Thyroid gland (tissue), 4 donors: ENCODE measurements around the gene PSMB3.

ENCODE experiments used
- POLR2A ChIP-seq, 2 donors: fragments of 450-650 bp; IDR thresholded peaks; one replicate each; pipeline ENCODE4 v1.6.1; 2017; ENCODE audit warnings: antibody characterized with exemption in 2 of 2, mild to moderate bottlenecking in 2 of 2, moderate library complexity in 1 of 2
- TF ChIP-seq, protein P1 (sequence below), 6 experiments: fragments of 200-600 bp in 3 of 6; fragments of 450-650 bp in 3 of 6; sonication (generic) in 3 of 6; IDR thresholded peaks; one replicate each; pipeline ENCODE4 v1.5.1; 2016 to 2019; ENCODE audit warnings: antibody characterized with exemption in 6 of 6, mild to moderate bottlenecking in 2 of 6, inconsistent platforms in 1 of 6, moderate library complexity in 1 of 6

- TF ChIP-seq, protein P1, sequence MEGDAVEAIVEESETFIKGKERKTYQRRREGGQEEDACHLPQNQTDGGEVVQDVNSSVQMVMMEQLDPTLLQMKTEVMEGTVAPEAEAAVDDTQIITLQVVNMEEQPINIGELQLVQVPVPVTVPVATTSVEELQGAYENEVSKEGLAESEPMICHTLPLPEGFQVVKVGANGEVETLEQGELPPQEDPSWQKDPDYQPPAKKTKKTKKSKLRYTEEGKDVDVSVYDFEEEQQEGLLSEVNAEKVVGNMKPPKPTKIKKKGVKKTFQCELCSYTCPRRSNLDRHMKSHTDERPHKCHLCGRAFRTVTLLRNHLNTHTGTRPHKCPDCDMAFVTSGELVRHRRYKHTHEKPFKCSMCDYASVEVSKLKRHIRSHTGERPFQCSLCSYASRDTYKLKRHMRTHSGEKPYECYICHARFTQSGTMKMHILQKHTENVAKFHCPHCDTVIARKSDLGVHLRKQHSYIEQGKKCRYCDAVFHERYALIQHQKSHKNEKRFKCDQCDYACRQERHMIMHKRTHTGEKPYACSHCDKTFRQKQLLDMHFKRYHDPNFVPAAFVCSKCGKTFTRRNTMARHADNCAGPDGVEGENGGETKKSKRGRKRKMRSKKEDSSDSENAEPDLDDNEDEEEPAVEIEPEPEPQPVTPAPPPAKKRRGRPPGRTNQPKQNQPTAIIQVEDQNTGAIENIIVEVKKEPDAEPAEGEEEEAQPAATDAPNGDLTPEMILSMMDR (IDR thresholded peaks at IDR 0.05): no peak
- no peak for TF ChIP-seq POLR2A (IDR thresholded peaks at IDR 0.05)
Observed at GRCh38 chr17:38702916-38703741, 49.4 kb upstream of the PSMB3 start.
